ENCODE results near the gene MPST.

DNA sequence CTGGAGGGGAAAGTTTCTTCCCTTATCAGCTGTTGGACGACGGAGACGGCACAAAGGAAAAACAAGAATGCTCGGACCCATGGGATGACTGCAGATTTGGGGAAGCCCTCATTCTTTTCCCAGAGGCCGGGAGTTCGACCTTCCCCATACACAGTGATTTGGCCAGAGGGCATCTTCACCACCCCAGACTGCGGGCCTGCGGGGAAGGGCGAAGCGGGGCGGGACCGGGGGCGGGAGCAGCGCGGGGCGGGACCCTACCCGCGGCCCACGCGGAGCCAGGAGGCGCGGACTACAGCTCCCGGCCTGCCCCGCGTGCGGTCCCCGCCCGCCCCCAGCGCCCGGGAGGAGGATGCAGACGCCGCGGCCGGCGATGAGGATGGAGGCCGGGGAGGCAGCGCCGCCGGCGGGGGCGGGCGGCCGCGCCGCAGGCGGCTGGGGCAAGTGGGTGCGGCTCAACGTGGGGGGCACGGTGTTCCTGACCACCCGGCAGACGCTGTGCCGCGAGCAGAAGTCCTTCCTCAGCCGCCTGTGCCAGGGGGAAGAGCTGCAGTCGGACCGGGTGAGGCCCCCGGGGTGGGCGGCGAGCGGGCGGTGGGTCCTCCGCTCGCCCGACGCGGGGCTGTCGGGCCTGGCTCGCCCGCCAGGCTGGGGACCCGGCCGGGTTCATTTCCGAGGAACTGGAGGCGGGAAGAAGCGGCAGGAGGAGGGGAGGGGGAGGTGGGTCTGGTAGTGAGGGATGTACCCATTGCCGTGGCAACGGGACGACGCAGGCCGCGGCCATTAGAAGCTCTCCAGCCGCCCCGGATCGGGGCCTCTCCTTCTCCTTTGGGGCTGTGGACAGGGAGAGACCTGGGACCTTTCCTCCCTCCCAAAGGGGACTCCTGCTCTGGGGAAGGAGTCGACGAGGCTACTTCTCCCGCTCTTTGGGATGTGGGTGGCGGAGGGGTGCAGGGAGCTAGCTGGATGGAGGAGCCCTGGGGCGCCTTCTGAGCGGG is 32.1 kb downstream of the MPST start, which contains the start of gene KCTD17:
- no peak for TF ChIP-seq POLR2A (IDR thresholded peaks at IDR 0.05)
- TF ChIP-seq, protein P1, sequence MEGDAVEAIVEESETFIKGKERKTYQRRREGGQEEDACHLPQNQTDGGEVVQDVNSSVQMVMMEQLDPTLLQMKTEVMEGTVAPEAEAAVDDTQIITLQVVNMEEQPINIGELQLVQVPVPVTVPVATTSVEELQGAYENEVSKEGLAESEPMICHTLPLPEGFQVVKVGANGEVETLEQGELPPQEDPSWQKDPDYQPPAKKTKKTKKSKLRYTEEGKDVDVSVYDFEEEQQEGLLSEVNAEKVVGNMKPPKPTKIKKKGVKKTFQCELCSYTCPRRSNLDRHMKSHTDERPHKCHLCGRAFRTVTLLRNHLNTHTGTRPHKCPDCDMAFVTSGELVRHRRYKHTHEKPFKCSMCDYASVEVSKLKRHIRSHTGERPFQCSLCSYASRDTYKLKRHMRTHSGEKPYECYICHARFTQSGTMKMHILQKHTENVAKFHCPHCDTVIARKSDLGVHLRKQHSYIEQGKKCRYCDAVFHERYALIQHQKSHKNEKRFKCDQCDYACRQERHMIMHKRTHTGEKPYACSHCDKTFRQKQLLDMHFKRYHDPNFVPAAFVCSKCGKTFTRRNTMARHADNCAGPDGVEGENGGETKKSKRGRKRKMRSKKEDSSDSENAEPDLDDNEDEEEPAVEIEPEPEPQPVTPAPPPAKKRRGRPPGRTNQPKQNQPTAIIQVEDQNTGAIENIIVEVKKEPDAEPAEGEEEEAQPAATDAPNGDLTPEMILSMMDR (IDR thresholded peaks at IDR 0.05): no peak
- no peak for TF ChIP-seq POLR2AphosphoS5 (IDR thresholded peaks at IDR 0.05)

Data from suprapubic skin (tissue), 4 donors.